GM12873 (cell line): ENCODE results near the gene ARHGAP30.

Source experiments
- CTCF ChIP-seq: IDR thresholded peaks from 2 replicates; pipeline ENCODE4 v1.5.1; 2012; ENCODE audit warnings: low read depth, mild to moderate bottlenecking, moderate library complexity, low read length, control low read depth; ENCODE audit not compliant: insufficient read depth; ENCODE audit errors: missing control alignments

Gene ARHGAP30

GRCh38 chr1:161094481-161094880, 24.8 kb upstream of the ARHGAP30 start:
- no peak for TF ChIP-seq CTCF

- TF ChIP-seq CTCF = no peak
These were observed 22.9 kb upstream of the ARHGAP30 start for GRCh38 chr1:161092621-161093028.

- no peak for TF ChIP-seq CTCF
These were observed 22.3 kb upstream of the ARHGAP30 start for GRCh38 chr1:161091796-161092507.

GRCh38 chr1:161091093-161091492, 21.4 kb upstream of the ARHGAP30 start:
- TF ChIP-seq CTCF = no peak

- TF ChIP-seq CTCF = no peak
These were observed 20.9 kb upstream of the ARHGAP30 start for GRCh38 chr1:161090617-161091016.

- TF ChIP-seq CTCF = no peak
These were observed 20.2 kb upstream of the ARHGAP30 start for GRCh38 chr1:161089938-161090337.

GRCh38 chr1:161089251-161089924, 19.7 kb upstream of the ARHGAP30 start, which contains the start of gene NECTIN4:
Gene NECTIN4, minus strand, starts transcription at chr1:161089558. Its CDS starts 262 bp downstream, at chr1:161089296.
- TF ChIP-seq CTCF = no peak
